ENCODE measurements around the gene DAGLA.

- TF ChIP-seq CTCF (IDR thresholded peaks at IDR 0.05 in 8 of 11, conservative IDR thresholded peaks at IDR 0.05 in 3 of 11) (no peak), POLR2A (IDR thresholded peaks at IDR 0.05) (no peak)
Measured at GRCh38 chr11:61709110-61709509, 28.9 kb downstream of the DAGLA start.
